Activated CD4-positive, alpha-beta memory T cell treated with anti-CD3 and anti-CD28 coated beads, Interleukin-2, amount 10 ng/mL, durations not matched to agents 7 days and 5 days (primary cell): ENCODE results near the gene OR51M1. TPM values are rescaled to one million over a fixed set of nuclear protein-coding genes. Genes with fewer than 3 reads are reported as not detected.
"Not testable (repeated sequence)": the region's sequence is repeated elsewhere in the genome, so short reads cannot be mapped to it uniquely, and the experiment has no call there.

Source experiments
- CTCF ChIA-PET: fragments of 350-600 bp; sonication (Branson Sonifier 250); formaldehyde crosslinking; loops from one replicate; lab custom pipeline; 2021; ENCODE audit warnings: antibody characterized with exemption, inconsistent platforms; lab: Charles Lee
- POLR2A ChIA-PET: fragments of 350-600 bp; sonication (Branson Sonifier 250); formaldehyde crosslinking; loops from one replicate; lab custom pipeline; 2021; ENCODE audit warnings: antibody characterized with exemption; lab: Charles Lee
- DNase-seq: peaks from one replicate; pipeline ENCODE4 v3.0.0-alpha.2; 2020
- H3K27ac Mint-ChIP-seq: one replicate; pipeline ENCODE4 v1.8.0; 2021; ENCODE audit warnings: mild to moderate bottlenecking, mixed read lengths
- H3K27me3 Mint-ChIP-seq: one replicate; pipeline ENCODE4 v1.8.0; 2021; ENCODE audit warnings: mixed read lengths
- H3K36me3 Mint-ChIP-seq: one replicate; pipeline ENCODE4 v1.8.0; 2021; ENCODE audit warnings: low read depth, mixed read lengths
- H3K4me1 Mint-ChIP-seq: one replicate; pipeline ENCODE4 v1.8.0; 2021; ENCODE audit warnings: mixed read lengths
- H3K4me3 Mint-ChIP-seq: one replicate; pipeline ENCODE4 v1.8.0; 2021; ENCODE audit warnings: mild to moderate bottlenecking, mixed read lengths
- H3K9me3 Mint-ChIP-seq: one replicate; pipeline ENCODE4 v1.8.0; 2021; ENCODE audit warnings: mixed read lengths
- total RNA-seq, 2 experiments: library from RNA; stranded (reverse); gene quantifications; one replicate each; pipeline ENCODE4 v1.2.3, GENCODE V29; 2021

The OR51M1 gene
- total RNA-seq = not detected

- ChIA-PET POLR2A (no interaction called here), CTCF (no interaction called here)
- no peaks in the 10 kb centered on the region for H3K27me3 Mint-ChIP-seq
- no peaks in the 10 kb centered on the region for H3K4me1 Mint-ChIP-seq
- H3K4me3 Mint-ChIP-seq = no peak within 1 kb of the TSS
- H3K9me3 Mint-ChIP-seq = no peaks in the 10 kb centered on the region
- H3K27ac Mint-ChIP-seq = no peak within 1 kb of the TSS
- no peak for DNase-seq
- H3K36me3 Mint-ChIP-seq = no peaks in the 10 kb centered on the region
Measured at GRCh38 chr11:5383576-5383975, at the start of gene OR51M1. Gene OR51M1, plus strand, starts transcription at chr11:5383812. Its CDS starts 5,587 bp downstream, at chr11:5389399.

DNA sequence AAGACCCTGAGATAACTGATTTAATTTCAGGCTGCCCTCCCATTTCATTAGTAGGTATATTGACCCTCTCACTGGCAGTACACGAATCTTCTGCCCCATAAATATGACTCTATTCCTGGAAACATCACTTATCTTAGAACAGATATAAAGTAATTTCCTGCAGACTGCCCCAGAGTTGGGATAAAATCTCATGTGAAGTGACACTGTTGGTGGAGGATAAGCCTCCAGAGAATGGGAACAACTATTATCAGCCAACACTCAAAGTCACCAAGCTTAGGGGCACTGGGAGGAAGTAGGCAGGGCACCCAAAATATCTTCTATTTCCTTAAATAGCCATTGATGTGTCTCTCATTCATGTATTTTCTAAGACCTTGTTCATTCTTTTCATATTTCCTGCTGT, 48.4 kb upstream of the OR51M1 start:
- no peak for DNase-seq
- CTCF ChIA-PET = no interaction called here
- no peaks in the 10 kb centered on the region for H3K4me1 Mint-ChIP-seq
- H3K9me3 Mint-ChIP-seq = no peaks in the 10 kb centered on the region
- H3K36me3 Mint-ChIP-seq = no peaks in the 10 kb centered on the region
- H3K4me3 Mint-ChIP-seq = no peak overlapping the region
- no peaks in the 10 kb centered on the region for H3K27me3 Mint-ChIP-seq
- H3K27ac Mint-ChIP-seq = no peak overlapping the region
- POLR2A ChIA-PET = no interaction called here

- H3K9me3 Mint-ChIP-seq = no peaks in the 10 kb centered on the region
- CTCF ChIA-PET = no interaction called here
- H3K27me3 Mint-ChIP-seq = no peaks in the 10 kb centered on the region
- DNase-seq = no peak
- H3K4me1 Mint-ChIP-seq = no peaks in the 10 kb centered on the region
- POLR2A ChIA-PET = no interaction called here
- H3K4me3 Mint-ChIP-seq = no peak overlapping the region
- H3K36me3 Mint-ChIP-seq = no peaks in the 10 kb centered on the region
- no peak overlapping the region for H3K27ac Mint-ChIP-seq
Measured at GRCh38 chr11:5336331-5336730, 47.3 kb upstream of the OR51M1 start.

GRCh38 chr11:5337253-5337652, 46.4 kb upstream of the OR51M1 start:
- POLR2A ChIA-PET, CTCF ChIA-PET, H3K9me3 Mint-ChIP-seq, H3K4me1 Mint-ChIP-seq, DNase-seq, H3K27ac Mint-ChIP-seq, H3K27me3 Mint-ChIP-seq, H3K4me3 Mint-ChIP-seq, H3K36me3 Mint-ChIP-seq: not testable (repeated sequence)

GRCh38 chr11:5339771-5340322, 43.8 kb upstream of the OR51M1 start:
- no peaks in the 10 kb centered on the region for H3K27me3 Mint-ChIP-seq
- H3K4me1 Mint-ChIP-seq = no peaks in the 10 kb centered on the region
- no peaks in the 10 kb centered on the region for H3K36me3 Mint-ChIP-seq
- POLR2A ChIA-PET = no interaction called here
- no peaks in the 10 kb centered on the region for H3K9me3 Mint-ChIP-seq
- no peak for DNase-seq
- no peak overlapping the region for H3K27ac Mint-ChIP-seq
- H3K4me3 Mint-ChIP-seq = no peak overlapping the region
- CTCF ChIA-PET = no interaction called here

- ChIA-PET CTCF (no interaction called here), POLR2A (no interaction called here)
- Mint-ChIP-seq H3K4me1 (no peaks in the 10 kb centered on the region), H3K27ac (no peak within 1 kb of the TSS), H3K27me3 (no peaks in the 10 kb centered on the region), H3K9me3 (no peaks in the 10 kb centered on the region), H3K36me3 (no peaks in the 10 kb centered on the region), H3K4me3 (no peak within 1 kb of the TSS)
- DNase-seq = no peak
Measured at GRCh38 chr11:5343474-5344335, 39.9 kb upstream of the OR51M1 start, which contains the start of gene OR51B5. Gene OR51B5, minus strand, starts transcription at chr11:5343524. Its CDS starts 0 bp downstream, at chr11:5343524.

- no peaks in the 10 kb centered on the region for H3K4me1 Mint-ChIP-seq
- POLR2A ChIA-PET = no interaction called here
- no peaks in the 10 kb centered on the region for H3K36me3 Mint-ChIP-seq
- CTCF ChIA-PET = no interaction called here
- DNase-seq = no peak
- no peak overlapping the region for H3K4me3 Mint-ChIP-seq
- H3K9me3 Mint-ChIP-seq = no peaks in the 10 kb centered on the region
- no peaks in the 10 kb centered on the region for H3K27me3 Mint-ChIP-seq
- H3K27ac Mint-ChIP-seq = no peak overlapping the region
Measured at GRCh38 chr11:5345831-5346230, 37.8 kb upstream of the OR51M1 start.

- Mint-ChIP-seq H3K27me3 (no peaks in the 10 kb centered on the region), H3K36me3 (no peaks in the 10 kb centered on the region), H3K4me1 (no peaks in the 10 kb centered on the region), H3K9me3 (no peaks in the 10 kb centered on the region), H3K27ac (no peak overlapping the region), H3K4me3 (no peak overlapping the region)
- no peak for DNase-seq
- ChIA-PET CTCF (no interaction called here), POLR2A (no interaction called here)
Measured at GRCh38 chr11:5348551-5349194, 34.9 kb upstream of the OR51M1 start.

DNA sequence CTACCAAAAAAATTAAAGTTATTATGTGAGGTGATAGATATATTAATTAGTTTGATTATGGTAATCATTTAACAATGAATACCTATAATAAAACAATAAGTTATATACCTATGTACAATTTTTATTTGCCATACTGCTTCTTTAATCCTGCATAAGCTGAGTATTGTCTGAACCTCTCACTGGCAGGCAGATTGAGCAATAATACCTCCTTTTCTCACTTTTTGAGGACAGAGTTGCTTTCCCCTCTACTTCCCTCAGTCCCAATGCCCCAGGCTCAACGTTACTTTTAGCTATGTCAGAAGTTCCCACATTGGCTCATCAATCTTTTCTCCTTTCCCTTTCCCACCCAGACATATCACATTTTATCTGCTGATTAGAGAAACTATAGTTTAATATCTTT, 34.1 kb upstream of the OR51M1 start:
- Mint-ChIP-seq H3K4me1 (no peaks in the 10 kb centered on the region), H3K9me3 (no peaks in the 10 kb centered on the region), H3K4me3 (no peak overlapping the region), H3K27ac (no peak overlapping the region), H3K27me3 (no peaks in the 10 kb centered on the region), H3K36me3 (no peaks in the 10 kb centered on the region)
- CTCF ChIA-PET = no interaction called here
- POLR2A ChIA-PET = no interaction called here
- no peak for DNase-seq

DNA sequence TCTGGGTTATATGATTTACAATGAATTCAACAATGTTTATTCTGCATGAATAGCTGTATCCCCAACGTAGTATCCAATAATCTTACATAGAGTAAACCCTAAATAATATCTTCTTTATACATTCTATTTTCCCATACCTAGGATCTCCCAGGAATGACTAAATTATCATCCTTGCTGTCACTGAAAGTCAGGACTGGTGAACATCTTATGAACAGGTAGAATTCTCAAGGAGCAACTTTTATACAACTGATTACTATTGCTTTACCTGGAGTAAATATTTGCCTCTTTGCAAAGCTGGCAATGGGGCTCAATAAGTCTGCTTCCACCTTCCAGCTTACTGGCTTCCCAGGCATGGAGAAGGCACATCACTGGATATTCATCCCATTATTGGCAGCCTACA, 32.4 kb upstream of the OR51M1 start, which contains the start of gene OR51B6:
Gene OR51B6, plus strand, starts transcription at position 301 of the 400 bp plus-strand sequence. Its CDS starts 0 bp downstream, at position 301.
- DNase-seq = no peak
- ChIA-PET POLR2A (no interaction called here), CTCF (no interaction called here)
- no peak within 1 kb of the TSS for H3K27ac Mint-ChIP-seq
- no peaks in the 10 kb centered on the region for H3K4me1 Mint-ChIP-seq
- H3K4me3 Mint-ChIP-seq = no peak within 1 kb of the TSS
- H3K9me3 Mint-ChIP-seq = no peaks in the 10 kb centered on the region
- H3K27me3 Mint-ChIP-seq = no peaks in the 10 kb centered on the region
- H3K36me3 Mint-ChIP-seq = no peaks in the 10 kb centered on the region

GRCh38 chr11:5356031-5356430, 27.6 kb upstream of the OR51M1 start:
- H3K27me3 Mint-ChIP-seq, DNase-seq, H3K27ac Mint-ChIP-seq, POLR2A ChIA-PET, CTCF ChIA-PET, H3K4me3 Mint-ChIP-seq, H3K9me3 Mint-ChIP-seq, H3K36me3 Mint-ChIP-seq, H3K4me1 Mint-ChIP-seq: not testable (repeated sequence)

DNA sequence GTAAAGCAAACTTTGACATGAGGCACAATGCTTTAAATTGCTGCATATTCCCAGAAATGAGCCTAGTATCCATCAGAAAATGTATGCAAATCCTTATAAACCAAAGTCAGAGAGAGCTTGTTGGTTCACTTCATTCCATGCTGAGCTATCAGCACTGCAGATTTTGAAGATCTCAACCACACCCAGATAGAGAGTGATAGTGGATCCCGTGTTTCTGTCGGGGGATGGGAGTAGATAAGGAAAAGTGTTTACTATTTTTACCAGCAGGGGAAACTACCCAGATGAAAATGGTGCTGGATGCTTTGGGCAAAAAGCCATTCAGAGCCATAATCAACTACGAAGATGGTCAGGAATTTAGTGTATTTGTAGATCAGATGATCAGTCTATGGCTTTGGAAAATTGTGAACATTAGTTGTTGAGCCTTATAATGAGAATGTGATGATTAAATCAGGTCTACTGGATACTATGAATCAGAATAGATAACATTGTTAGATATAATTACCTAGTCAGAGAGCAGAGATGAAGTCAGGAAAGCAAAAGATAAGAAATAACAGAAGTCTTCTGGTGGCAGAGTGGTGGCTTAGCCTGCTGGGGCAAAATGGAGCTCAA, 21.5 kb upstream of the OR51M1 start:
- POLR2A ChIA-PET = no interaction called here
- DNase-seq = no peak
- H3K9me3 Mint-ChIP-seq = no peaks in the 10 kb centered on the region
- CTCF ChIA-PET = no interaction called here
- no peaks in the 10 kb centered on the region for H3K4me1 Mint-ChIP-seq
- no peak overlapping the region for H3K27ac Mint-ChIP-seq
- H3K27me3 Mint-ChIP-seq = no peaks in the 10 kb centered on the region
- H3K36me3 Mint-ChIP-seq = no peaks in the 10 kb centered on the region
- H3K4me3 Mint-ChIP-seq = no peak overlapping the region

DNA sequence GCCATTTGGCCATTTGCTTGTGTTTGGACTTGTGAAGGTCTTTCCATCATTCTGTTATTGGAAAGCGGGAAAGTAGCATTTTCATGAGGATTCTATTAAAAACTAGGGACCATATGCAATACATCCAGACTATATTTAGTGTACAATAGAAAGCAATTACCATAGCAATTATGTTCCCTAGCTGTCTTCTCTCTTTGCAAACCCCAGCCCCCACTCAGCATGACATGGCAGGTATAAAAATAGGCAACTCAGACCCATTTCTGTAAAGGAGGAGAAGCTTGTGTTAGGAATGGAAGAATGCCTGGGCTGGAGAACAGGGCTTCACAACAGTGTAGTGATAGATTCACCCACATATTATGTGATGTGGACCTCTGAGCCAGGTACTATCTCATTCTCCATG, 19.9 kb upstream of the OR51M1 start:
- ChIA-PET POLR2A (no interaction called here), CTCF (no interaction called here)
- Mint-ChIP-seq H3K4me1 (no peaks in the 10 kb centered on the region), H3K27ac (no peak overlapping the region), H3K4me3 (no peak overlapping the region), H3K27me3 (no peaks in the 10 kb centered on the region), H3K9me3 (no peaks in the 10 kb centered on the region), H3K36me3 (no peaks in the 10 kb centered on the region)
- no peak for DNase-seq
